Activated effector memory CD4-positive, alpha-beta T cell treated with Interleukin-2 at 50 U/mL for 16 hours (primary cell): ENCODE measurements around the gene UGT2A3.

Experiments used
- DNase-seq: peaks from one replicate; pipeline ENCODE4 v3.0.0-alpha.2; 2020

The UGT2A3 gene

DNA sequence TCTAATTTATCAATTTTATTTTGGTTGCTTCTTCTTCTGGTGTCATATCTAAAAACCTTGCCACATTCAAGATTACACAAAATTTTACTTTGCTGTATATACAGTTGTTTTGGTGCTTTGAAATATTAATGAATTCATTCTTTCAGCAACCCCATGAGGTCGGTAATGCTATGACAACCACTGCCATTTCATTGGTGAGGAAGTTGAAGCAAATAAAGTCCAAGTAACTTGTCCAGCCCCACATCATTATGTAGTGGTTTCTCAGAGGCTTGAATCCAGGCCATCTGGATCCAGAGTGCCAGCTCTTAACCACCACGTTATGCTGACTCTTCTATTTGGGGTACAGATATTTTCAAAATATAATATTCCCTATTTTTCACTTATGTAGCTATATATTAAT lies 42.2 kb downstream of the UGT2A3 start:
- no peak for DNase-seq

DNA sequence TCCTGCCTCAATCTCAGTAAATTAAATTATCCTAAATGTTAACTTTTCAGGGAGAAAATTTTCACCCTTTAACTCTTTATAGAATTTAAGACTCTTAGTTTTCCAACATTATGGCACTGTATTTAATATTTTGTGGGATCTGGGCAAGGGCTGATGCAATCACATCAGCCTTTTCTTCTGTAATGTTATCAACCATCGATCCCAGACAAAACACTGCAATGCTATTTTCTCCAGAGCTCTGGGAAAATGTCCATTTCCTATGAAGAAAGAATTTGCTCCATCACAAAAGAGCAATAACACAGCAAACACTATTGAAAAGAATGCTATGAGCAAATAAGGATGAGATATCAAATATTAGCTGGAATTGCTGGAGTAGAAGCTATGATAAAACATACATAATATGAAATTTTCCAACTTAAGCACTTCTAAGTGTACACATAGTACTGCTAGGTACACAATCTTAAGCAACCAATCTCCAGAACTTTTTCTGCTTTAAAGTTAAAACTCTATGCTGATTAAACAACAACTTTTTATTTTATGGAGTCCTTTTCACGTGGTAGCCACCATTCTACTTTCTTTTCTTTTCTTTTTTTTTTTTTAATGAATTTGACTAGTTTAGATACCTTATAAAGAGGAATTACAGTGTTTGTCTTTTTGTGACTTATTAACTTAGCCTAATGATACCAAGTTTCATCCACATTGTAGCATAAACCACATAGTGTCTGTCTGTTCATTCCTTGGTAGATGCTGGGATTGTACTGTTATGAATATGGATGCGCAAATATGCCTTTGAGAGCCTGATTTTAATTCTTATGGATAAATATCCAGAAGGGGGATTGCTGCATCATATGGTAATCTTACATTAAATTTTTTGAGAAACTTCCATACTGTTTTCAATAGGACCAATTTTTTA lies 43.6 kb downstream of the UGT2A3 start:
- no peak for DNase-seq

DNA sequence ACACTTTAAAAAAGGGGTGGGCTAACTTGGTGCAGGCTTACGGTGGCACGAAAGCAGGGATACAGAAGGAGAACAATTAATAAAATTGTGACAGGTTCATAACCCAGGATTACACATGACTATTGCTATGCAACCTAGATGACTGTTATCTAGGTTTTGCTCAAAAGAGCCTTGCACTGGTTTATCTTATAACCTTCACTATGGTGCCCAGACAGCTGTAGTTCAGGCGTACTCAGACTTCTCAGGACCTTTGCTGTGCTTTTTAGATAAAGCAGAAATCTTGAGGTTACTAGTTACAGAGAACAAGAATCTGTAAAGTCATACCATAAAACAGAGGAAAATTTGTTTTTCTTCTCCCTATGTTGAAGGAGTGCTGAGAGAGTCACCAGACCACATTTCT lies 44.4 kb downstream of the UGT2A3 start:
- no peak for DNase-seq

DNA sequence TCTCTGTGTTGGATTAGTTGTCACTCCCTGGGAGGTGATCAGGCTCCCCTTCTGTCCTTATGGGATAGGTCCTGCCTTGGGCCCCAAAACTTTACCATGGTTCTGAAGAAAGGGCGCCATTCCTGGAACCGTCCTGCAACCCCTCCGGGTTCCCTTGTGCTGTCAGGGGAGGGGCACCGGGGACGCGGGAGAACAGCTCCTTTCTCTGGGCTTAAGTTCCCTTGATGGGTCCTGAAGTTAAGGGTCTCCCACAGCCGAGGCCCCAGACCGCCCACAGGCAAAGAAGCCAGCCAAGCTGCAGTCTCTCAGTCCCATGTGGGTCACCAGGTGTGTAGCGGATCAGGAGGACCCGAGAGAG lies 44.8 kb downstream of the UGT2A3 start:
- DNase-seq = no peak

DNA sequence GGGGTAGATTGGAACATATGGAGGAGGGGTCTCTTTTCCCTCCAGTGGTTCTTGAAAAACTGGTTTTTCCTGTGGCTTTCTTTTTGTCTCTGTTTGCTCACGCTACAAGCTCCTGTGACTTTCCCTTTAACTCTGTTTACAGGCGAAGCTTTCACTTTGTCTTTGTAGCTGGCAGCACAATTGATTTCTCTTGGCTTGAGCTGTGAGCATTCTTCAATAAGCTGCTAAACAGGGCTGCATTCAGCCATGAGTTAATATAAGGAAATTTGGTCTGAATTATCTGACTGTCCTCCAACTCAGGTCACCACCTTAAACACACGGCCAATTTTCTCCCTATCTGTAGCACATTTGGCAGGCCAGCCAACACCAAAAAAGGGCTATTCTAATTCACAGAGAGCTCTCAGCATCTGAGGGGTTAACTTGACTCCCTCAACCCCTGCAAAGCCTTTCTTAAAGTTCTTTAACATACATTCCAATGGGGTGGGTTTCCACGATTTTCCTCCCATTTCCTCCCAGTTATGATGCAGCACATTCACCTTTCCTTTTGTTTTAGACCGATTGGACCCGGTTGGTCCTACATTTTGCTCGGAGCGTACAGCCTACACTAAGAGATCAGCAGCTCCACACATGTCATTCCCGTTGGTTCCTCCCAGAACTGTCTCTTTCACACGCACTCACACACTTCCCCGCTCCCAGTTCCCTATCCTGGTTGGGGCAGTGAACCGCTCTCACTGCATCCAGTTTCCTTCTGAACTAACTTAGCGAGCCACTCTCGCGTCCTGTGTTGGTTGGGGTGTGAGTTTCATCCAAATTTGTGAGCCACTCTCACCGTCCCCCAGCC lies 45.4 kb downstream of the UGT2A3 start:
- DNase-seq = no peak

DNA sequence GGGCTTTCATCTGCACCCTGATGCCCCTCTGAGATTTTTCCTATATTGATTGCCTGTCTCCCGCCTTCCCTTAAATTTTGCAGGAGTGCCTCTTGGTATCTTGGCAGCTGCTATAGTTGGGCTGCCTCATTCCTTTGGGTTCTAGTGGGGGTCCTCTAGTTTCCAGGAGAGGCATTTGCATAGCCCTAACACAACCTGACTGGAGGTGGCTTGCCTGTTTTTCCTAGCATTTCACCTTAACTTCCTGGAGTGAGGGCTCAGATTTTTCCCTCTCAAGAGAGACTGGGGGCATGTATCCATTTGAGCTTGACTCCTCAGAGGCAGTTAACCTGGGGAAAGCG lies 46.0 kb downstream of the UGT2A3 start:
- no peak for DNase-seq

DNA sequence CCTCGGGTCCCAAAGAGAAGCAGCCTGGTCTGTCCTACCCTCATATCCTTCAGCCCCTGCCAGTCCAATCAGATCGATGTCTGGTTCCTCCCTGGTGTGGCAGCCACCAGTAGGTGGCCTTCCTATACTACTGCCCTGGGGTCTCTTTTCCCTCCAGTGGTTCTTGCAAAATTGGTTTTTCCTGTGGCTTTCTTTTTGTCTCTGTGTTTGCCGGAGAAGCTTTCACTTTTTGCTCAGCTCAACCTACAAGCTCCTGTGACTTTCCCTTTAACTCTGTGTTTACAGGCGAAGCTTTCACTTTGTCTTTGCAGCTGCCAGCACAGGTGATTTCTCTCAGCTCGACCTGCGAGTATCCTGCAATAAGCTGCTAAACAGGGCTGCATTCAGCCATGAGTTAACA lies 46.8 kb downstream of the UGT2A3 start:
- DNase-seq = no peak

DNA sequence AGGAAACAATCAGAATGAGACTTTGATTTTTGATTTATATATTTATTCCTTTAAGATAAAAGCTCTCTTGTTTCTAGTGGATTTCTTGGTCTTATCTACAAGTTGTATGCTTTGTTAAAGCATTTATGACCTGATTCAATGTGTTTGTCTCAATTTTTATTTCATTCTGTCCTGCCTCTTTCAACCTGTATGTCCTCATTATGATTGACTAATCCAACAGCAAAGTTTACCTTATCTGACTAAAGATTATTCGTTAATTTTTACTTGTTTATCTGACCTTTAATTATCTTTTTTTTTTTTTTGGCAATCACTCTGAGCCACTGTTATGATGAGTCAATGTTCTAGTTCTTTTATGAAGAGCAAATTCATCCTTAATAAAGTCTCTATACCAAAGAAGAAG lies 54.9 kb downstream of the UGT2A3 start:
- DNase-seq = no peak

DNA sequence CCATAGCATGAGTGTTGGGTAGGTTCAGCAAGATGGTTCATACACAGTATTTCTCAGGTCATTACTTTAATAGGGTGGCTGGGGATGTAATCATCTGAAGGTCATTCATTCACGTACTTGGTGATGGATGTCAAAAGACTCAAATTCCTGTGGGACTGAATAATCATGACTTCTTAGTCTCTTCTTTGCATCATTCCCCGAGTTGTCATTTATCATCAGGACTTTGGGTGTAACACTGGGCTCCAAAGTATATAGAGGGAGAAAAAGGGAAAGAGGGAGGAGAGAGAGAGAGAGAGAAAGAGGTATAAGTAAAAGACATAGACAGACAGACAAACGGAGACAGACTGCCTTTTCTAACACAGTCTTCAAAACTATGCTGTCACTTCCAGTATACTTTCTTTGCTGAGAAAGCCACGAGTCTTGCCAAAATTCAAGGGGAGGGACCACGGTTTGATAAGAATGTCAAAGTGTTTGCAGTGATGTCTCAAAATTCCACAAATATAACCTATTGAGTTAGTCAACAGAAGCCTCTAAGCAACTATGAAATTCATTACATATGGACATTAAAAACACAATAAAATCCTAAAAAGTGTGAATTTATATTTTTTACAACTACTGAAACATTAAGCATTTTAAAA lies 55.9 kb downstream of the UGT2A3 start:
- no peak for DNase-seq

DNA sequence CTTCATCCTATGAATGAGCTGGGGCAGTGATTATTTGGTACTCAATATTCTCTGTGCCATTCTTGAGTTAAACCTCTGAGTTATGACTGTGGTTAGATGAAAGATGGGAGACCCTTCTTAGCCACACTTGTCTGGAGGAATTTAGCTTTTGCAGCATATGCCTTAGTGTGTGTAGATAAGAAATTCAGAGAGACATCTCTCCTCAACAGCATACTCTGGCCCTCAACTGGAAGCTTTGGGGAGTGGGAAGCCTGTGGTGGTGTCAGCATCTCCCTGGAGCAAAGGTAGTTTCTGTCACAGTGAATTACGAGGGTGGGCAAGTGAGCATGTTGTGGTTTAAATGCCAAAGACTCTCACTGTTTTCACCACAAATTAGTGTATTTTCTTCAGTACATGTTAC lies 58.7 kb downstream of the UGT2A3 start:
- DNase-seq = no peak

DNA sequence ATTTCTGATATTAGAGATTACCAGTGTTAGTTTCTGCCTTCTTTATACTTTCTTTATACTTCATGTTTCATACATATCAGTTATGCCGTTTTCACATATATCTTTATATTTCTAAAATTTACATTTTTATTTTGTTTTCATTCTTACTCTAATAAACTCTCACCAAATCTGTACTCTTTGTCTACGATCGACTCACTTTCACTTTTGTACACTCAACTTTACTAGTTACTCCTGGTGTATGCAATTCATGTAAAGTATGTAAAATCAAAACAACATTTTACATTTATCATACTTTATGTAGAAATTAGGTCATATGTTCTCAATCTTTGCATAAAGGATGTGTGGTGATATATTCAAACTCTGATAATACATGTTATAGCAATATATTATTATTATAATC lies 59.9 kb downstream of the UGT2A3 start:
- no peak for DNase-seq

DNA sequence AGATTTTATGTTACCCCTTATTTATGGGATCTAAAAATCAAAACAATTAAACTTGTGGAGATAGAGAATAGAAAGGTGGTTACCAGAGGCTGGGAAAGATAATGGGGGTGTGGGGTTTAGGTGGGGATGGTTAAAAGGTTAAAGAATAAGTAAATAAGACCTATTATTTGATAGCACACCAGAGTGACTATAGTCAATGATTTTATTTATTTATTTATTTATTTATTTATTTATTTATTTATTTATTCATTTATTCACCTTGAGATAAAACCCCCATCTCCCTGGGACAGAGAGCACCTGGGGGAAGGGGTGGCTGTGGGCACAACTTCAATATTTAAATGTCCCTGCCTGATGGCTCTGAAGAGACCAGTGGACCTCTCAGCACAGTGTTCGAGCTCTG lies 66.1 kb downstream of the UGT2A3 start:
- no peak for DNase-seq

DNA sequence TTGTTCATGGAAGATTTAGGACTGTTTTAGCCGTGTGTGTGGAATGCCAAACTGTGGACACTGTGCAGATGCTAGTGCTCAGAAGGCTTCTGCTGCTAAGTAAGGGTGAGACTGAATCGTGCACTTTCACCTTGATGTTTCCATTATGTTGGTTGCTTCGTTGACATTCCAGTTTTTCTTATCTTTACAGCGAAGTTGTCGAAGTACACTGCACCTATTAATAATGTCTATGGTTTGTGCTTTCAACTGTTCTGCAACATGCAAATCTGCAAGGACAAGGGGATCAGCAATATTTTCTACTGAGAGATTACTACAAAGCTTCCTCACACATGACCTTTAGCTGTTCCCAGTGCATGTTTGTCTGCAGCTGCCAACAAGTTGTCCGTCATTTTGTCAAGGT lies 67.7 kb downstream of the UGT2A3 start:
- no peak for DNase-seq
